Adrenal gland (tissue), 12 donors: Measurements from ENCODE around the gene PACS1. TPM values are rescaled to one million over a fixed set of nuclear protein-coding genes. Genes with fewer than 3 reads are reported as not detected.
A peak's percentile ranks its signal among the peaks of the same experiment; 100 is the strongest.

ENCODE experiments used
- DNase-seq, 7 donors: peaks; one replicate each; pipeline ENCODE4 v3.0.0-alpha.2; 2019 to 2020
- H3K27ac ChIP-seq, 5 donors: fragments of 200-600 bp; sonication (generic) in 4 of 5; 1 replicate in 3 of 5; 2 replicates in 2 of 5; pipeline versions ENCODE4 v1.5.1 to v1.8.0; 2016 to 2020; ENCODE audit warnings: mild to moderate bottlenecking in 1 of 5
- H3K27me3 ChIP-seq: fragments of 200-600 bp; 2 replicates; pipeline ENCODE4 v1.8.0; 2021
- H3K36me3 ChIP-seq, 2 donors: fragments of 200-600 bp; replicated peaks in 1 of 2; 1 replicate in 1 of 2; 2 replicates in 1 of 2; pipeline versions ENCODE4 v1.5.1 to v1.8.0; 2018 to 2022
- H3K4me1 ChIP-seq, 2 donors: fragments of 200-600 bp; replicated peaks in 1 of 2; 1 replicate in 1 of 2; 2 replicates in 1 of 2; pipeline versions ENCODE4 v1.5.1 to v1.8.0; 2018 to 2021
- H3K4me3 ChIP-seq, 4 donors: fragments of 200-600 bp; sonication (generic) in 3 of 4; one replicate each; pipeline ENCODE4 v1.5.1; 2016 to 2018
- H3K9me3 ChIP-seq, 3 donors: fragments of 200-600 bp; sonication (generic) in 1 of 3; replicated peaks in 1 of 3; 1 replicate in 2 of 3; 2 replicates in 1 of 3; pipeline versions ENCODE4 v1.5.1 to v1.8.0; 2016 to 2021
- POLR2A ChIP-seq, 2 donors: fragments of 450-650 bp; IDR thresholded peaks; one replicate each; pipeline ENCODE4 v1.6.1; 2017; ENCODE audit warnings: antibody characterized with exemption in 2 of 2, mild to moderate bottlenecking in 2 of 2, moderate library complexity in 1 of 2
- WGBS, 4 donors: extraction: QIAGEN DNeasy Blood & Tissue Kit in 2 of 4; methylation state at CpG; one replicate each; pipeline versions ENCODE4 v1.1.5 to v1.1.7; 2013 to 2017; 5-methylcytosine and 5-hydroxymethylcytosine counted together
- intact Hi-C, 2 donors: fragments of 100-400 bp; cut with DNase I; formaldehyde crosslinking; loops; one replicate each; pipeline versions ENCODE4 v1.14.1 to v1.15.0; 2022 to 2023
- polyA plus RNA-seq, 3 donors: library from polyadenylated mRNA; stranded (reverse); fragments of 200-250 nt in 2 of 3; fragments of 350-450 nt in 1 of 3; fragmentation: Illumina TruSeq in 1 of 3; extraction: RNeasy Lipid Tissue Mini Kit (QIAGEN cat#74804) in 1 of 3; gene quantifications; one replicate each; pipeline ENCODE4 v1.2.3, GENCODE V29; 2013 to 2014
- total RNA-seq, 9 donors: library from RNA; depleted of rRNA in 4 of 9; stranded (reverse); fragments of >200 nt in 4 of 9; fragments of 120-200 nt in 1 of 9; fragmentation: NEBNext Ultra II Directional in 1 of 9; extraction: Animal tissue kit (Norgen Biotek cat#: 25700) in 1 of 9; gene quantifications; one replicate each; pipeline versions ENCODE4 v1.1.0 to v1.2.4, GENCODE V29; 2013 to 2023
- TF ChIP-seq, protein P1 (sequence below), 6 experiments: fragments of 450-650 bp in 4 of 6; fragments of 200-600 bp in 2 of 6; sonication (generic) in 1 of 6; IDR thresholded peaks; 1 replicate in 5 of 6; 2 replicates in 1 of 6; pipeline versions ENCODE4 v1.5.1 to v1.8.0; 2016 to 2021; ENCODE audit warnings: antibody characterized with exemption in 6 of 6, mild to moderate bottlenecking in 2 of 6, moderate library complexity in 1 of 6
- donor health status: healthy with polysubstance abuse.
- donor health status: Bipolar disorder and iron deficiency.
- donor health status: DM: yes; HTN: yes; CAD: no.
- donor health status: DM: no; HTN: no; CAD: no.
- donor health status: DM: no; HTN: no; CAD: no.
- donor health status: DM: yes; HTN: yes; CAD: no.

The PACS1 gene
- total and polyA plus RNA-seq, 12 donors: 21.1 to 60.5 (median 38.2) TPM

DNA sequence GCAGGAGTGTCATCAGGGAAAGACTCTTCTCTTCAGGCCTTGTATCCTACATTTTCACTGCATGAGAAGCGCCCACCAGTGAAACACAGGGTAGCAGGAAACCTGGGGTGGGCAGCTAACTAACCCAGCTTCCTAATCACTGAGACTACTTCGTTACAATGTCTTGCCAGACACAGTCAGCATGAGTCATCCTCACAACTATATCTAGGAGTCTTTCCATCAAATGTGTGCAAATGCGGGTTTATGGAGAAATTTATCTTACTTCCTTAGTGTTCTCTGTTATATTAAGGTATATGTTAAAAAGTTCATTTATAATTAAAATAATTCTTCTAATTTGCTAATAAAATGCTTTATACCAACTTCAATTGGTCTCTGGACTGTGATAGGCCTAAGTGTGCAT is 118.5 kb downstream of the PACS1 start:
- H3K36me3 ChIP-seq: peaks cover 0 to 5% of the 10 kb centered on the region in 2 donors
- no peak overlapping the region for H3K27ac ChIP-seq
- H3K9me3 ChIP-seq: no peaks in the 10 kb centered on the region
- WGBS, 4 donors: 58 to 78% (median 67%) methylated on average over 3 of the region's 3 CpGs
- TF ChIP-seq, protein P1, sequence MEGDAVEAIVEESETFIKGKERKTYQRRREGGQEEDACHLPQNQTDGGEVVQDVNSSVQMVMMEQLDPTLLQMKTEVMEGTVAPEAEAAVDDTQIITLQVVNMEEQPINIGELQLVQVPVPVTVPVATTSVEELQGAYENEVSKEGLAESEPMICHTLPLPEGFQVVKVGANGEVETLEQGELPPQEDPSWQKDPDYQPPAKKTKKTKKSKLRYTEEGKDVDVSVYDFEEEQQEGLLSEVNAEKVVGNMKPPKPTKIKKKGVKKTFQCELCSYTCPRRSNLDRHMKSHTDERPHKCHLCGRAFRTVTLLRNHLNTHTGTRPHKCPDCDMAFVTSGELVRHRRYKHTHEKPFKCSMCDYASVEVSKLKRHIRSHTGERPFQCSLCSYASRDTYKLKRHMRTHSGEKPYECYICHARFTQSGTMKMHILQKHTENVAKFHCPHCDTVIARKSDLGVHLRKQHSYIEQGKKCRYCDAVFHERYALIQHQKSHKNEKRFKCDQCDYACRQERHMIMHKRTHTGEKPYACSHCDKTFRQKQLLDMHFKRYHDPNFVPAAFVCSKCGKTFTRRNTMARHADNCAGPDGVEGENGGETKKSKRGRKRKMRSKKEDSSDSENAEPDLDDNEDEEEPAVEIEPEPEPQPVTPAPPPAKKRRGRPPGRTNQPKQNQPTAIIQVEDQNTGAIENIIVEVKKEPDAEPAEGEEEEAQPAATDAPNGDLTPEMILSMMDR (IDR thresholded peaks at IDR 0.05): no peak
- TF ChIP-seq POLR2A (IDR thresholded peaks at IDR 0.05): no peak
- DNase-seq: no peak
- H3K27me3 ChIP-seq: no peaks in the 10 kb centered on the region
- intact Hi-C loops: no loop called here
- no peaks in the 10 kb centered on the region for H3K4me1 ChIP-seq
- H3K4me3 ChIP-seq: no peak overlapping the region

GRCh38 chr11:66189031-66189745 is 119.1 kb downstream of the PACS1 start:
- Histone ChIP-seq H3K36me3 (peaks cover 0 to 8% of the 10 kb centered on the region in 2 donors), H3K9me3 (no peaks in the 10 kb centered on the region), H3K27ac (no peak overlapping the region), H3K4me1 (no peaks in the 10 kb centered on the region), H3K27me3 (no peaks in the 10 kb centered on the region), H3K4me3 (no peak overlapping the region)
- intact Hi-C loops: no loop called here
- DNase-seq: no peak
- WGBS, 4 donors: 85 to 93% (median 88%) methylated on average over 8 of the region's 8 CpGs
- no peak for TF ChIP-seq POLR2A (IDR thresholded peaks at IDR 0.05)
- TF ChIP-seq, protein P1 (IDR thresholded peaks at IDR 0.05): no peak

DNA sequence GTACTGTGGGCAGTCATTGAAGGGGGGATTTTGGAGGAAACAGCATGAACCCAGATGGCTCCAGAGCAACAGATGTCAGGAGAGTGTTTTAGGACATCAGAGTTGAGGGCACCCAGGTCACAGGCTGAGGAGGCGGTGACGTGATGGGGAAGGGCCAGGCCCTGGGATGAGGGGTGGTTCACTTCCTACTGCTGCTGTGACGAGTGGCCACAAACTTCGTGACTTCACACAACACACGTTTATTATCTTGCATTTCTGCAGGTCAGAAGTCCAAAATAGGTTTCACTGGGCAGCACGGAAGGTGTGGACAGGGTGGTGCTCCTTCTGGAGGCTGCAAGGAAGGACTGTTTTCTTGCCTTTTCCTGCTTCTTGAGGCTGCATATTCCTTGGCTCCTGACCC is 120.7 kb downstream of the PACS1 start:
- Histone ChIP-seq H3K36me3 (peaks cover 0 to 8% of the 10 kb centered on the region in 2 donors), H3K27ac (no peak overlapping the region), H3K9me3 (no peaks in the 10 kb centered on the region), H3K27me3 (no peaks in the 10 kb centered on the region), H3K4me3 (no peak overlapping the region), H3K4me1 (no peaks in the 10 kb centered on the region)
- 83 to 89% (median 84%) methylated on average over 6 of the region's 6 CpGs for WGBS, 4 donors
- intact Hi-C loops: loop anchor here in 1 of 2 donors (10.0 kb wide), 1 partner anchor 46 kb away; no protein-coding TSS in a partner anchor
- DNase-seq: peak in 1 of 7 donors; percentile 39
- no peak for TF ChIP-seq POLR2A (IDR thresholded peaks at IDR 0.05)
- TF ChIP-seq, protein P1 (IDR thresholded peaks at IDR 0.05): no peak

GRCh38 chr11:66192181-66192863 is 122.2 kb downstream of the PACS1 start:
- no peak overlapping the region for H3K4me3 ChIP-seq
- intact Hi-C loops: loop anchor here in 1 of 2 donors (10.0 kb wide), 1 partner anchor 48 kb away; no protein-coding TSS in a partner anchor
- DNase-seq: no peak
- peaks cover 0 to 8% of the 10 kb centered on the region in 2 donors for H3K36me3 ChIP-seq
- H3K9me3 ChIP-seq: no peaks in the 10 kb centered on the region
- H3K27ac ChIP-seq: no peak overlapping the region
- no peaks in the 10 kb centered on the region for H3K4me1 ChIP-seq
- TF ChIP-seq, protein P1 (IDR thresholded peaks at IDR 0.05): no peak
- TF ChIP-seq POLR2A (IDR thresholded peaks at IDR 0.05): no peak
- no peaks in the 10 kb centered on the region for H3K27me3 ChIP-seq
- 80 to 88% (median 85%) methylated on average over 11 of the region's 11 CpGs for WGBS, 4 donors
